ENCODE results near the gene ALG12. TPM values are rescaled to one million over a fixed set of nuclear protein-coding genes. Genes with fewer than 3 reads are reported as not detected.

The ALG12 gene
- total and polyA plus RNA-seq, 2 of the 13 experiments (the other 11 are each of a cell fraction or from before 2014, with no cell fraction given), result 7.8 to 15.8 TPM

DNA sequence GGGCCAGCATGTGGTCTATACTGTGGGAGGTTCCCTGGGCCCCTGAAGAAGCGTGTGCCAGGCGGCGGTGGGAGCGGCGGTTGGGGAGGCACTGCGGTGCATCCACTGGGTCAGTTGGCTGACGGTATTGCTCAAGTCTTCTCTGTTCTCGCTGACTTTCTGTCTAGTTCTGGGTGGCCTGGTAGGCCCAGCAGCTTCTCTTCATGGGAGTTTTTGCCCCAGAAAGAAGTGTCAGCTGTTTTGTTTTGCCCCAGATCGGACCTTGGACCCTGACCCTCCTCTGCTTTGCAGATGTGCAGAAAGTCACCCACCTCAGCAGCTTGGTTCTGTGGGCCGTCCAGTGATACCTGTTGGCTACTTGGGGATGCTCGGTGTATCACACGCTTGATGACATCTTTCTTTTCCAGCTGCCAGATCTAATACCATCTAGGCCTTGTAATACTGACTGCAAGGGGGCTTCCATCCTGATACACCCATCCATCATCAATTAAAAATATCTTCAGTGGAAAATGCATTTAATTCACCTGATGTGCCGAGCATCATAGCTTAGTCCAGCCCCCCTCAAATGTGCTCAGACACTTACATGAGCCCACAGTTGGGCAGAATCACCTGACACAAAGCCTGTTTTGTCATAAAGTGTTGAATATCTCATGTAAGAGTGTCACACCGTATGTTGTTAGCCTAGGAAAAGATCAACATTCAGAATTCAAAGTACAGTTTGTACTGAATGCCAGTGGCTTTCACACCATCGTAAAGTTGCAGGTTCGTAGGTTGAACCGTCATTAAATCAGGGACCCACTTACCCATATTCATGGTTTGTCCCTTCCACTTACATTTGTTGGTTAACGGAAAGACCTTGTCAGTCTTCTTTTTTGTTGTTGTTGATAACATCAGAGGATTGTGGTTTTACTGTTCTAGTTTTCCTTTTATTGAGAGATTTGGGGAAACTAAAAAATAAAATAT, 50.7 kb downstream of the ALG12 start (continued):
- TF ChIP-seq, protein P1, sequence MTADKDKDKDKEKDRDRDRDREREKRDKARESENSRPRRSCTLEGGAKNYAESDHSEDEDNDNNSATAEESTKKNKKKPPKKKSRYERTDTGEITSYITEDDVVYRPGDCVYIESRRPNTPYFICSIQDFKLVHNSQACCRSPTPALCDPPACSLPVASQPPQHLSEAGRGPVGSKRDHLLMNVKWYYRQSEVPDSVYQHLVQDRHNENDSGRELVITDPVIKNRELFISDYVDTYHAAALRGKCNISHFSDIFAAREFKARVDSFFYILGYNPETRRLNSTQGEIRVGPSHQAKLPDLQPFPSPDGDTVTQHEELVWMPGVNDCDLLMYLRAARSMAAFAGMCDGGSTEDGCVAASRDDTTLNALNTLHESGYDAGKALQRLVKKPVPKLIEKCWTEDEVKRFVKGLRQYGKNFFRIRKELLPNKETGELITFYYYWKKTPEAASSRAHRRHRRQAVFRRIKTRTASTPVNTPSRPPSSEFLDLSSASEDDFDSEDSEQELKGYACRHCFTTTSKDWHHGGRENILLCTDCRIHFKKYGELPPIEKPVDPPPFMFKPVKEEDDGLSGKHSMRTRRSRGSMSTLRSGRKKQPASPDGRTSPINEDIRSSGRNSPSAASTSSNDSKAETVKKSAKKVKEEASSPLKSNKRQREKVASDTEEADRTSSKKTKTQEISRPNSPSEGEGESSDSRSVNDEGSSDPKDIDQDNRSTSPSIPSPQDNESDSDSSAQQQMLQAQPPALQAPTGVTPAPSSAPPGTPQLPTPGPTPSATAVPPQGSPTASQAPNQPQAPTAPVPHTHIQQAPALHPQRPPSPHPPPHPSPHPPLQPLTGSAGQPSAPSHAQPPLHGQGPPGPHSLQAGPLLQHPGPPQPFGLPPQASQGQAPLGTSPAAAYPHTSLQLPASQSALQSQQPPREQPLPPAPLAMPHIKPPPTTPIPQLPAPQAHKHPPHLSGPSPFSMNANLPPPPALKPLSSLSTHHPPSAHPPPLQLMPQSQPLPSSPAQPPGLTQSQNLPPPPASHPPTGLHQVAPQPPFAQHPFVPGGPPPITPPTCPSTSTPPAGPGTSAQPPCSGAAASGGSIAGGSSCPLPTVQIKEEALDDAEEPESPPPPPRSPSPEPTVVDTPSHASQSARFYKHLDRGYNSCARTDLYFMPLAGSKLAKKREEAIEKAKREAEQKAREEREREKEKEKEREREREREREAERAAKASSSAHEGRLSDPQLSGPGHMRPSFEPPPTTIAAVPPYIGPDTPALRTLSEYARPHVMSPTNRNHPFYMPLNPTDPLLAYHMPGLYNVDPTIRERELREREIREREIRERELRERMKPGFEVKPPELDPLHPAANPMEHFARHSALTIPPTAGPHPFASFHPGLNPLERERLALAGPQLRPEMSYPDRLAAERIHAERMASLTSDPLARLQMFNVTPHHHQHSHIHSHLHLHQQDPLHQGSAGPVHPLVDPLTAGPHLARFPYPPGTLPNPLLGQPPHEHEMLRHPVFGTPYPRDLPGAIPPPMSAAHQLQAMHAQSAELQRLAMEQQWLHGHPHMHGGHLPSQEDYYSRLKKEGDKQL (CRISPR knock-in tag; IDR thresholded peaks at IDR 0.05; ENCODE audit: low read depth), result no peak
- TF ChIP-seq MAFG (CRISPR knock-in tag; IDR thresholded peaks at IDR 0.05), result no peak
- peak; percentile 53 for TF ChIP-seq SALL1 (CRISPR knock-in tag; IDR thresholded peaks at IDR 0.05)
- TF ChIP-seq, protein P2, sequence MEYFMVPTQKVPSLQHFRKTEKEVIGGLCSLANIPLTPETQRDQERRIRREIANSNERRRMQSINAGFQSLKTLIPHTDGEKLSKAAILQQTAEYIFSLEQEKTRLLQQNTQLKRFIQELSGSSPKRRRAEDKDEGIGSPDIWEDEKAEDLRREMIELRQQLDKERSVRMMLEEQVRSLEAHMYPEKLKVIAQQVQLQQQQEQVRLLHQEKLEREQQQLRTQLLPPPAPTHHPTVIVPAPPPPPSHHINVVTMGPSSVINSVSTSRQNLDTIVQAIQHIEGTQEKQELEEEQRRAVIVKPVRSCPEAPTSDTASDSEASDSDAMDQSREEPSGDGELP (IDR thresholded peaks at IDR 0.05; ENCODE audit: borderline replicate concordance, low read depth), result peak; percentile 87
- TF ChIP-seq ZNF816 (CRISPR knock-in tag; IDR thresholded peaks at IDR 0.05; ENCODE audit: borderline replicate concordance), result no peak
- no peak for TF ChIP-seq ZNF460 (CRISPR knock-in tag; IDR thresholded peaks at IDR 0.05; ENCODE audit: borderline replicate concordance)
- 0 out of 2 replicates have a peak, but pooled peaks have one; percentile 78 for TF ChIP-seq ZBTB42 (CRISPR knock-in tag; IDR thresholded peaks at IDR 0.05)
- TF ChIP-seq ZBTB20 (CRISPR knock-in tag; IDR thresholded peaks at IDR 0.05; ENCODE audit: borderline replicate concordance, low read depth), result peak; percentile 57; the same call in 1 of the 2 replicates
- TF ChIP-seq, protein P3, sequence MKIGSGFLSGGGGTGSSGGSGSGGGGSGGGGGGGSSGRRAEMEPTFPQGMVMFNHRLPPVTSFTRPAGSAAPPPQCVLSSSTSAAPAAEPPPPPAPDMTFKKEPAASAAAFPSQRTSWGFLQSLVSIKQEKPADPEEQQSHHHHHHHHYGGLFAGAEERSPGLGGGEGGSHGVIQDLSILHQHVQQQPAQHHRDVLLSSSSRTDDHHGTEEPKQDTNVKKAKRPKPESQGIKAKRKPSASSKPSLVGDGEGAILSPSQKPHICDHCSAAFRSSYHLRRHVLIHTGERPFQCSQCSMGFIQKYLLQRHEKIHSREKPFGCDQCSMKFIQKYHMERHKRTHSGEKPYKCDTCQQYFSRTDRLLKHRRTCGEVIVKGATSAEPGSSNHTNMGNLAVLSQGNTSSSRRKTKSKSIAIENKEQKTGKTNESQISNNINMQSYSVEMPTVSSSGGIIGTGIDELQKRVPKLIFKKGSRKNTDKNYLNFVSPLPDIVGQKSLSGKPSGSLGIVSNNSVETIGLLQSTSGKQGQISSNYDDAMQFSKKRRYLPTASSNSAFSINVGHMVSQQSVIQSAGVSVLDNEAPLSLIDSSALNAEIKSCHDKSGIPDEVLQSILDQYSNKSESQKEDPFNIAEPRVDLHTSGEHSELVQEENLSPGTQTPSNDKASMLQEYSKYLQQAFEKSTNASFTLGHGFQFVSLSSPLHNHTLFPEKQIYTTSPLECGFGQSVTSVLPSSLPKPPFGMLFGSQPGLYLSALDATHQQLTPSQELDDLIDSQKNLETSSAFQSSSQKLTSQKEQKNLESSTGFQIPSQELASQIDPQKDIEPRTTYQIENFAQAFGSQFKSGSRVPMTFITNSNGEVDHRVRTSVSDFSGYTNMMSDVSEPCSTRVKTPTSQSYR (CRISPR knock-in tag; IDR thresholded peaks at IDR 0.05; ENCODE audit: borderline replicate concordance), result no peak
- peak; percentile 26; the same call in 1 of the 2 replicates for TF ChIP-seq SAP130 (CRISPR knock-in tag; IDR thresholded peaks at IDR 0.05; ENCODE audit: low read depth)
- no peak for TF ChIP-seq SIX1 (CRISPR knock-in tag; IDR thresholded peaks at IDR 0.05; ENCODE audit: borderline replicate concordance)
- no peak for TF ChIP-seq SP5 (CRISPR knock-in tag; IDR thresholded peaks at IDR 0.05; ENCODE audit: borderline replicate concordance, low read depth)
- no peak for TF ChIP-seq PAF1 (CRISPR knock-in tag; IDR thresholded peaks at IDR 0.05)
- TF ChIP-seq TCF7 (IDR thresholded peaks at IDR 0.05; ENCODE audit: low read depth), result no peak
- TF ChIP-seq PHF20 (CRISPR knock-in tag; IDR thresholded peaks at IDR 0.05), result no peak
- TF ChIP-seq, protein P4, sequence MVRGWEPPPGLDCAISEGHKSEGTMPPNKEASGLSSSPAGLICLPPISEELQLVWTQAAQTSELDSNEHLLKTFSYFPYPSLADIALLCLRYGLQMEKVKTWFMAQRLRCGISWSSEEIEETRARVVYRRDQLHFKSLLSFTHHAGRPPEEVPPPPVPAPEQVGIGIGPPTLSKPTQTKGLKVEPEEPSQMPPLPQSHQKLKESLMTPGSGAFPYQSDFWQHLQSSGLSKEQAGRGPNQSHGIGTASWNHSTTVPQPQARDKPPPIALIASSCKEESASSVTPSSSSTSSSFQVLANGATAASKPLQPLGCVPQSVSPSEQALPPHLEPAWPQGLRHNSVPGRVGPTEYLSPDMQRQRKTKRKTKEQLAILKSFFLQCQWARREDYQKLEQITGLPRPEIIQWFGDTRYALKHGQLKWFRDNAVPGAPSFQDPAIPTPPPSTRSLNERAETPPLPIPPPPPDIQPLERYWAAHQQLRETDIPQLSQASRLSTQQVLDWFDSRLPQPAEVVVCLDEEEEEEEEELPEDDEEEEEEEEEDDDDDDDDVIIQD (CRISPR knock-in tag; IDR thresholded peaks at IDR 0.05; ENCODE audit: low read depth), result peak; percentile 36; the same call in 1 of the 2 replicates
